Measurements from ENCODE around the gene SARNP. TPM values are rescaled to one million over a fixed set of nuclear protein-coding genes. Genes with fewer than 3 reads are reported as not detected.
A peak's percentile ranks its signal among the peaks of the same experiment; 100 is the strongest.

The SARNP gene
- total RNA-seq, 1 experiment from 2014 or later, result 98.3 TPM

GRCh38 chr12:55771736-55772135 lies 45.8 kb downstream of the SARNP start:
- ChIA-PET CTCF (interaction anchor here (0.5 to 2.2 kb wide), 3 partner anchors 33 to 155 kb away, joined by 6 to 9 read pairs (median 8); no protein-coding TSS in a partner anchor), POLR2A (interaction anchor here (0.6 to 1.1 kb wide), 2 partner anchors 17 to 24 kb away, joined by 4 to 6 read pairs; no protein-coding TSS in a partner anchor)
- H3K27me3 Mint-ChIP-seq (ENCODE audit: low read depth), result no peaks in the 10 kb centered on the region
- no peak overlapping the region for H3K27ac Mint-ChIP-seq
- no peak for DNase-seq (ENCODE audit: low spot score)
- no peaks in the 10 kb centered on the region for H3K9me3 Mint-ChIP-seq
- peaks cover 40% of the 10 kb centered on the region for H3K36me3 Mint-ChIP-seq
- H3K4me1 Mint-ChIP-seq, result no peaks in the 10 kb centered on the region
- H3K4me3 Mint-ChIP-seq, result no peak overlapping the region
- no peak for ATAC-seq
- TF ChIP-seq TEAD1 (CRISPR knock-in tag; IDR thresholded peaks at IDR 0.05) (no peak), NR3C1 (CRISPR knock-in tag; conservative IDR thresholded peaks at IDR 0.05; ENCODE audit: low read depth) (no peak), ZNF423 (CRISPR knock-in tag; IDR thresholded peaks at IDR 0.05) (no peak), TCF7 (CRISPR knock-in tag; IDR thresholded peaks at IDR 0.05; ENCODE audit: low read depth) (no peak), ATF2 (CRISPR knock-in tag; IDR thresholded peaks at IDR 0.05; ENCODE audit: borderline replicate concordance, low read depth) (no peak), ZNF317 (CRISPR knock-in tag; IDR thresholded peaks at IDR 0.05; ENCODE audit: borderline replicate concordance, low read depth) (no peak), SOX15 (CRISPR knock-in tag; IDR thresholded peaks at IDR 0.05) (no peak), NFE2L1 (CRISPR knock-in tag; IDR thresholded peaks at IDR 0.05) (no peak)

- TF ChIP-seq NFE2L1 (CRISPR knock-in tag; IDR thresholded peaks at IDR 0.05) (no peak), ZNF121 (CRISPR knock-in tag; IDR thresholded peaks at IDR 0.05) (peak; percentile 60; the same call in 1 of the 2 replicates)
- Mint-ChIP-seq H3K27me3 (ENCODE audit: low read depth) (no peaks in the 10 kb centered on the region), H3K27ac (no peak overlapping the region; the same call in 1 of the 2 replicates), H3K9me3 (no peaks in the 10 kb centered on the region), H3K4me3 (no peak overlapping the region), H3K36me3 (peaks cover 27% of the 10 kb centered on the region), H3K4me1 (peaks cover 7% of the 10 kb centered on the region)
- POLR2A ChIA-PET, result interaction anchor here (0.6 kb wide), 1 partner anchor 427 kb away, joined by 4 read pairs; no protein-coding TSS in a partner anchor
- no peak for DNase-seq (ENCODE audit: low spot score)
- ATAC-seq, result no peak
- CTCF ChIA-PET, result interaction anchor here (0.6 to 2.9 kb wide), 4 partner anchors 20 to 251 kb away, joined by 3 to 20 read pairs (median 6); no protein-coding TSS in a partner anchor
Measured at GRCh38 chr12:55767156-55767555, 50.4 kb downstream of the SARNP start.

GRCh38 chr12:55765736-55766290 lies 51.7 kb downstream of the SARNP start:
- POLR2A ChIA-PET, result no interaction called here
- CTCF ChIA-PET, result interaction anchor here (0.7 to 2.9 kb wide), 4 partner anchors 19 to 175 kb away, joined by 3 to 20 read pairs (median 4); no protein-coding TSS in a partner anchor
- Mint-ChIP-seq H3K4me3 (no peak overlapping the region), H3K9me3 (no peaks in the 10 kb centered on the region), H3K36me3 (peaks cover 26% of the 10 kb centered on the region), H3K27ac (peak overlapping the region; percentile 64), H3K4me1 (peaks cover 7% of the 10 kb centered on the region), H3K27me3 (ENCODE audit: low read depth) (no peaks in the 10 kb centered on the region)
- ATAC-seq, result no peak
- no peak for DNase-seq (ENCODE audit: low spot score)
- TF ChIP-seq ETV6 (CRISPR knock-in tag; IDR thresholded peaks at IDR 0.05), result no peak
- no peak for TF ChIP-seq ZNF532 (CRISPR knock-in tag; IDR thresholded peaks at IDR 0.05; ENCODE audit: borderline replicate concordance)
- TF ChIP-seq SMAD3 (CRISPR knock-in tag; IDR thresholded peaks at IDR 0.05; ENCODE audit: borderline replicate concordance), result no peak
- TF ChIP-seq NFATC4 (CRISPR knock-in tag; IDR thresholded peaks at IDR 0.05), result no peak
- TF ChIP-seq ZBTB43 (CRISPR knock-in tag; IDR thresholded peaks at IDR 0.05), result no peak
- no peak for TF ChIP-seq MXD4 (CRISPR knock-in tag; IDR thresholded peaks at IDR 0.05; ENCODE audit: borderline replicate concordance)
- TF ChIP-seq ATF2 (CRISPR knock-in tag; IDR thresholded peaks at IDR 0.05; ENCODE audit: borderline replicate concordance, low read depth), result no peak
- no peak for TF ChIP-seq AFF4 (CRISPR knock-in tag; IDR thresholded peaks at IDR 0.05; ENCODE audit: borderline replicate concordance)
- no peak for TF ChIP-seq SP1 (CRISPR knock-in tag; conservative IDR thresholded peaks at IDR 0.05)
- TF ChIP-seq HMGA2 (CRISPR knock-in tag; IDR thresholded peaks at IDR 0.05), result no peak
- TF ChIP-seq SOX15 (CRISPR knock-in tag; IDR thresholded peaks at IDR 0.05), result no peak

Data from WTC11 (cell line).